Measurements from ENCODE around the gene SPRR5.

- TF ChIP-seq POLR2AphosphoS5 (IDR thresholded peaks at IDR 0.05; ENCODE audit: low read depth, low read length) (no peak), POLR2A (IDR thresholded peaks at IDR 0.05; ENCODE audit: low read depth, low read length) (no peak)
Observed at GRCh38 chr1:152983234-152983633, 36.2 kb downstream of the SPRR5 start.

All from GM12892 (cell line).